GM19395 (cell line): Measurements from ENCODE around the gene ZNF385C.
"Not testable (repeated sequence)": the region's sequence is repeated elsewhere in the genome, so short reads cannot be mapped to it uniquely, and the experiment has no call there.

Source experiments
- ATAC-seq: cut with Tn5 transposase; IDR thresholded peaks from one replicate; pipeline ENCODE4 v1.9.1; 2021; ENCODE audit warnings: mild to moderate bottlenecking, moderate library complexity; ENCODE audit not compliant: unreplicated experiment

ZNF385C gene

GRCh38 chr17:42097691-42098631, at the start of gene ZNF385C:
ZNF385C (minus strand) TSS chr17:42098473; CDS start chr17:42063056, 35,417 bp downstream.
- ATAC-seq: no peak

GRCh38 chr17:42146911-42147607, 48.8 kb upstream of the ZNF385C start:
- no peak for ATAC-seq

- not testable (repeated sequence) for ATAC-seq
These were observed 44.9 kb upstream of the ZNF385C start for GRCh38 chr17:42143138-42143537.

GRCh38 chr17:42142371-42142896, 44.2 kb upstream of the ZNF385C start:
- no peak for ATAC-seq

GRCh38 chr17:42141382-42141781, 43.1 kb upstream of the ZNF385C start:
- no peak for ATAC-seq

GRCh38 chr17:42140690-42141089, 42.4 kb upstream of the ZNF385C start:
- not testable (repeated sequence) for ATAC-seq

- no peak for ATAC-seq
These were observed 40.6 kb upstream of the ZNF385C start for GRCh38 chr17:42138749-42139492.

- no peak for ATAC-seq
These were observed 38.4 kb upstream of the ZNF385C start for GRCh38 chr17:42136654-42137051.

- no peak for ATAC-seq
These were observed 37.7 kb upstream of the ZNF385C start for GRCh38 chr17:42135664-42136653.

- ATAC-seq: no peak
These were observed 36.9 kb upstream of the ZNF385C start for GRCh38 chr17:42135151-42135550.

GRCh38 chr17:42133461-42134041, 35.3 kb upstream of the ZNF385C start:
- no peak for ATAC-seq

- no peak for ATAC-seq
These were observed 34.7 kb upstream of the ZNF385C start for GRCh38 chr17:42132941-42133340.

GRCh38 chr17:42131981-42132432, 33.7 kb upstream of the ZNF385C start:
- ATAC-seq: no peak

- no peak for ATAC-seq
These were observed 33.0 kb upstream of the ZNF385C start for GRCh38 chr17:42131232-42131631.

- ATAC-seq: no peak
These were observed 32.1 kb upstream of the ZNF385C start for GRCh38 chr17:42130310-42130936.

GRCh38 chr17:42129109-42129837, 31.0 kb upstream of the ZNF385C start:
- ATAC-seq: no peak

GRCh38 chr17:42127414-42127813, 29.1 kb upstream of the ZNF385C start:
- ATAC-seq: no peak

GRCh38 chr17:42126836-42127235, 28.6 kb upstream of the ZNF385C start:
- no peak for ATAC-seq
